ENCODE results near the gene CD82.
"Not testable (repeated sequence)": the region's sequence is repeated elsewhere in the genome, so short reads cannot be mapped to it uniquely, and the experiment has no call there.

- TF ChIP-seq CTCF (IDR thresholded peaks at IDR 0.05; ENCODE audit: low read depth, low read length); EZH2phosphoT487 (IDR thresholded peaks at IDR 0.05; ENCODE audit: low read depth): not testable (repeated sequence)
Observed at GRCh38 chr11:44547534-44547933, 17.9 kb upstream of the CD82 start.

Data from OCI-LY3 (cell line).